ENCODE measurements around the gene ABCC1.
A peak's percentile ranks its signal among the peaks of the same experiment; 100 is the strongest.
"Not testable (repeated sequence)": the region's sequence is repeated elsewhere in the genome, so short reads cannot be mapped to it uniquely, and the experiment has no call there.

ABCC1 gene

GRCh38 chr16:16086653-16087446, 137.4 kb downstream of the ABCC1 start:
- no peak for DNase-seq

- DNase-seq = no peak
Observed at GRCh38 chr16:16090238-16090637, 140.8 kb downstream of the ABCC1 start.

GRCh38 chr16:16092925-16093627, 143.7 kb downstream of the ABCC1 start:
- peak; percentile 68 for DNase-seq

- no peak for DNase-seq
Observed at GRCh38 chr16:16093628-16094332, 144.4 kb downstream of the ABCC1 start.

GRCh38 chr16:16095646-16096045, 146.2 kb downstream of the ABCC1 start:
- DNase-seq = peak; percentile 21

- DNase-seq = peak; percentile 12
Observed at GRCh38 chr16:16096121-16096857, 146.9 kb downstream of the ABCC1 start.

- DNase-seq = no peak
Observed at GRCh38 chr16:16096858-16097213, 147.4 kb downstream of the ABCC1 start.

- peak; percentile 21 for DNase-seq
Observed at GRCh38 chr16:16099320-16099719, 149.9 kb downstream of the ABCC1 start.

- DNase-seq = no peak
Observed at GRCh38 chr16:16100631-16101030, 151.2 kb downstream of the ABCC1 start.

GRCh38 chr16:16101585-16101984, 152.2 kb downstream of the ABCC1 start:
- DNase-seq = no peak

- no peak for DNase-seq
Observed at GRCh38 chr16:16102738-16103137, 153.3 kb downstream of the ABCC1 start.

GRCh38 chr16:16104132-16104803, 154.9 kb downstream of the ABCC1 start:
- DNase-seq = not testable (repeated sequence)

GRCh38 chr16:16104804-16105141, 155.4 kb downstream of the ABCC1 start:
- not testable (repeated sequence) for DNase-seq

- DNase-seq = no peak
Observed at GRCh38 chr16:16105646-16106045, 156.2 kb downstream of the ABCC1 start.

GRCh38 chr16:16106466-16106865, 157.1 kb downstream of the ABCC1 start:
- DNase-seq = peak; percentile 57

- no peak for DNase-seq
Observed at GRCh38 chr16:16107839-16108238, 158.4 kb downstream of the ABCC1 start.

- DNase-seq = peak; percentile 8
Observed at GRCh38 chr16:16108759-16109158, 159.3 kb downstream of the ABCC1 start.

GRCh38 chr16:16109453-16110110, 160.2 kb downstream of the ABCC1 start:
- peak; percentile 46 for DNase-seq

- DNase-seq = no peak
Observed at GRCh38 chr16:16110111-16110490, 160.7 kb downstream of the ABCC1 start.

GRCh38 chr16:16111639-16112038, 162.2 kb downstream of the ABCC1 start:
- DNase-seq = no peak

- DNase-seq = no peak
Observed at GRCh38 chr16:16112450-16113053, 163.1 kb downstream of the ABCC1 start.

GRCh38 chr16:16113076-16113475, 163.7 kb downstream of the ABCC1 start:
- DNase-seq = no peak

All from NCI-H69 (cell line).